T-cell (primary cell): Measurements from ENCODE around the gene NUDT22. TPM values are rescaled to one million over a fixed set of nuclear protein-coding genes. Genes with fewer than 3 reads are reported as not detected.

ENCODE experiments used
- ATAC-seq, 4 experiments: fragments of 200-7000 bp in 3 of 4; fragments of 150-1000 bp in 1 of 4; cut with Tn5 transposase; replicated peaks in 1 of 4; 1 replicate in 3 of 4; 2 replicates in 1 of 4; pipeline ENCODE4 v1.10.0; 2021; ENCODE audit warnings: moderate library complexity in 3 of 4, mild to moderate bottlenecking in 2 of 4, moderate number of reproducible peaks in 1 of 4
- CTCF ChIA-PET, 2 donors: fragments of 300-600 bp; sonication (Branson Sonifier 250); formaldehyde crosslinking; loops; one replicate each; lab custom pipeline; 2022; ENCODE audit warnings: antibody characterized with exemption in 2 of 2; lab: Charles Lee
- POLR2A ChIA-PET, 2 donors: fragments of 300-600 bp; sonication (Branson Sonifier 250); formaldehyde crosslinking; loops; one replicate each; lab custom pipeline; 2022; ENCODE audit warnings: antibody characterized with exemption in 2 of 2; lab: Charles Lee
- DNase-seq, 35 experiments: peaks; one replicate each; pipeline versions ENCODE4 v3.0.0 to v3.0.0-alpha.2; 2013 to 2023
- H3K27ac ChIP-seq: one replicate; pipeline ENCODE4 v1.5.1; 2013; ENCODE audit warnings: low read length
- H3K27me3 ChIP-seq, 2 experiments: replicated peaks in 1 of 2; 1 replicate in 1 of 2; 2 replicates in 1 of 2; pipeline versions ENCODE4 v1.6.1 to v1.7.0; 2013; ENCODE audit warnings: low read length in 1 of 2, mixed read lengths in 1 of 2; ENCODE audit not compliant: control insufficient read depth in 2 of 2, insufficient read depth in 2 of 2; ENCODE audit errors: extremely low read depth in 1 of 2
- H3K36me3 ChIP-seq, 2 donors: 1 replicate in 1 of 2; 2 replicates in 1 of 2; pipeline versions ENCODE4 v1.6.1 to v1.7.0; 2013; ENCODE audit warnings: low read length in 1 of 2; ENCODE audit not compliant: control insufficient read depth in 2 of 2, insufficient read depth in 1 of 2; ENCODE audit errors: extremely low read depth in 1 of 2
- H3K4me1 ChIP-seq, 2 experiments: 1 replicate in 1 of 2; 2 replicates in 1 of 2; pipeline versions ENCODE4 v1.6.1 to v1.7.0; 2013; ENCODE audit warnings: low read length in 2 of 2, mixed read lengths in 1 of 2; ENCODE audit not compliant: insufficient read depth in 2 of 2, control insufficient read depth in 1 of 2; ENCODE audit errors: extremely low read depth in 1 of 2
- H3K4me3 ChIP-seq, 2 donors: 1 replicate in 1 of 2; 2 replicates in 1 of 2; pipeline versions ENCODE4 v1.5.1 to v1.7.0; 2013; ENCODE audit warnings: mild to moderate bottlenecking in 2 of 2, low read length in 1 of 2, moderate library complexity in 1 of 2; ENCODE audit not compliant: control insufficient read depth in 1 of 2; ENCODE audit errors: extremely low read depth in 1 of 2
- H3K9me3 ChIP-seq: 2 replicates; pipeline ENCODE4 v1.7.0; 2013
- H3K27ac Mint-ChIP-seq, 2 donors: one replicate each; pipeline ENCODE4 v1.8.0; 2020 to 2021; ENCODE audit warnings: mild to moderate bottlenecking in 2 of 2, mixed read lengths in 2 of 2
- H3K27me3 Mint-ChIP-seq, 2 donors: one replicate each; pipeline ENCODE4 v1.8.0; 2021 to 2022; ENCODE audit warnings: mixed read lengths in 2 of 2
- H3K36me3 Mint-ChIP-seq: one replicate; pipeline ENCODE4 v1.8.0; 2021; ENCODE audit warnings: mixed read lengths
- H3K4me1 Mint-ChIP-seq, 3 donors: one replicate each; pipeline ENCODE4 v1.8.0; 2020 to 2022; ENCODE audit warnings: mixed read lengths in 3 of 3, mild to moderate bottlenecking in 1 of 3
- H3K4me3 Mint-ChIP-seq, 3 donors: one replicate each; pipeline ENCODE4 v1.8.0; 2020 to 2022; ENCODE audit warnings: mild to moderate bottlenecking in 3 of 3, mixed read lengths in 3 of 3, moderate library complexity in 3 of 3
- H3K9me3 Mint-ChIP-seq, 3 donors: one replicate each; pipeline ENCODE4 v1.8.0; 2020 to 2022; ENCODE audit warnings: mixed read lengths in 3 of 3
- WGBS: methylation state at CpG from one replicate; pipeline ENCODE4 v1.1.5; 2013; ENCODE audit warnings: missing lambda C conversion rate; ENCODE audit not compliant: insufficient coverage; 5-methylcytosine and 5-hydroxymethylcytosine counted together
- total RNA-seq, 35 experiments: library from RNA in 6 of 35; stranded (reverse) in 6 of 35; fragments of 120-200 nt in 1 of 35; gene quantifications; one replicate each; pipeline versions ENCODE4 v1.2.1 to v1.2.4 and lab custom pipeline; 2013 to 2026

NUDT22 gene
- total RNA-seq, 5 donors from 2014 or later (not counting 1 experiment from before 2014, with no cell fraction given): 49.7 to 108 (median 97.5) TPM

- Mint-ChIP-seq H3K9me3 (no peaks in the 10 kb centered on the region), H3K4me3 (no peak overlapping the region), H3K4me1 (peaks cover 0 to 9% (median 3%) of the 10 kb centered on the region in 3 donors), H3K27me3 (no peaks in the 10 kb centered on the region), H3K27ac (peak overlapping the region; percentile 29 to 70), H3K36me3 (peaks cover 17% of the 10 kb centered on the region)
- 93% methylated on average over 4 of the region's 11 CpGs for WGBS
- ChIA-PET POLR2A (interaction anchor here (0.5 kb wide), 2 partner anchors 8 to 11 kb away, joined by 4 to 6 read pairs; no protein-coding TSS in a partner anchor), CTCF (no interaction called here)
- peaks cover 0 to 14% of the 10 kb centered on the region in 2 experiments for H3K4me1 ChIP-seq
- H3K27me3 ChIP-seq: no peaks in the 10 kb centered on the region
- H3K9me3 ChIP-seq: no peaks in the 10 kb centered on the region
- no peak for DNase-seq
- no peak overlapping the region for H3K4me3 ChIP-seq
- H3K27ac ChIP-seq: no peak overlapping the region
- peaks cover 17 to 66% of the 10 kb centered on the region in 2 donors for H3K36me3 ChIP-seq
- no peak for ATAC-seq
Observed at GRCh38 chr11:64218628-64219353, 7.3 kb upstream of the NUDT22 start.

GRCh38 chr11:64219354-64219684 is 6.8 kb upstream of the NUDT22 start:
- peaks cover 15% of the 10 kb centered on the region for H3K36me3 Mint-ChIP-seq
- no peaks in the 10 kb centered on the region for H3K27me3 ChIP-seq
- H3K4me1 Mint-ChIP-seq: peaks cover 0 to 11% (median 0%) of the 10 kb centered on the region in 3 donors
- no peaks in the 10 kb centered on the region for H3K9me3 Mint-ChIP-seq
- H3K4me3 ChIP-seq: no peak overlapping the region
- peaks cover 0 to 18% of the 10 kb centered on the region in 2 experiments for H3K4me1 ChIP-seq
- 100% methylated on average over 1 of the region's 7 CpGs for WGBS
- no peaks in the 10 kb centered on the region for H3K27me3 Mint-ChIP-seq
- H3K27ac Mint-ChIP-seq: peak overlapping the region in 1 of 2 donors; percentile 11
- ATAC-seq: no peak
- no peak overlapping the region for H3K27ac ChIP-seq
- POLR2A ChIA-PET: no interaction called here
- DNase-seq: no peak
- H3K36me3 ChIP-seq: peaks cover 13 to 66% of the 10 kb centered on the region in 2 donors
- no peak overlapping the region for H3K4me3 Mint-ChIP-seq
- CTCF ChIA-PET: no interaction called here
- H3K9me3 ChIP-seq: no peaks in the 10 kb centered on the region

- DNase-seq: no peak
- no peaks in the 10 kb centered on the region for H3K27me3 Mint-ChIP-seq
- H3K27me3 ChIP-seq: no peaks in the 10 kb centered on the region
- WGBS: 100% methylated on average over 2 of the region's 10 CpGs
- H3K36me3 Mint-ChIP-seq: peaks cover 15% of the 10 kb centered on the region
- H3K4me1 ChIP-seq: peaks cover 0 to 23% of the 10 kb centered on the region in 2 experiments
- no peaks in the 10 kb centered on the region for H3K9me3 ChIP-seq
- ChIA-PET CTCF (no interaction called here), POLR2A (no interaction called here)
- H3K4me3 Mint-ChIP-seq: no peak overlapping the region
- no peaks in the 10 kb centered on the region for H3K9me3 Mint-ChIP-seq
- peak overlapping the region in 1 of 2 donors; percentile 11 for H3K27ac Mint-ChIP-seq
- peaks cover 13 to 66% of the 10 kb centered on the region in 2 donors for H3K36me3 ChIP-seq
- ATAC-seq: no peak
- H3K27ac ChIP-seq: no peak overlapping the region
- peaks cover 0 to 12% (median under 1%) of the 10 kb centered on the region in 3 donors for H3K4me1 Mint-ChIP-seq
- no peak overlapping the region for H3K4me3 ChIP-seq
Observed at GRCh38 chr11:64219755-64220154, 6.3 kb upstream of the NUDT22 start.

GRCh38 chr11:64220271-64220670 is 5.8 kb upstream of the NUDT22 start:
- no peak for ATAC-seq
- no peak overlapping the region for H3K27ac ChIP-seq
- POLR2A ChIA-PET: interaction anchor here in 1 of 2 donors (0.6 kb wide), 1 partner anchor 63 kb away, joined by 3 read pairs; no protein-coding TSS in a partner anchor
- CTCF ChIA-PET: no interaction called here
- Mint-ChIP-seq H3K27me3 (no peaks in the 10 kb centered on the region), H3K4me1 (peaks cover 4 to 15% (median 6%) of the 10 kb centered on the region in 3 donors), H3K4me3 (no peak overlapping the region), H3K36me3 (peaks cover 10% of the 10 kb centered on the region), H3K9me3 (no peaks in the 10 kb centered on the region), H3K27ac (no peak overlapping the region)
- DNase-seq: no peak
- H3K27me3 ChIP-seq: no peaks in the 10 kb centered on the region
- 96% methylated on average over 17 of the region's 17 CpGs for whole genome bisulfite sequencing
- H3K9me3 ChIP-seq: no peaks in the 10 kb centered on the region
- H3K36me3 ChIP-seq: peaks cover 13 to 62% of the 10 kb centered on the region in 2 donors
- peaks cover 0 to 28% of the 10 kb centered on the region in 2 experiments for H3K4me1 ChIP-seq
- no peak overlapping the region for H3K4me3 ChIP-seq

- peaks cover 13 to 58% of the 10 kb centered on the region in 2 donors for H3K36me3 ChIP-seq
- H3K27ac ChIP-seq: no peak overlapping the region
- CTCF ChIA-PET: no interaction called here
- 96% methylated on average over 13 of the region's 14 CpGs for WGBS
- no peak overlapping the region for H3K4me3 ChIP-seq
- ATAC-seq: no peak
- Mint-ChIP-seq H3K9me3 (no peaks in the 10 kb centered on the region), H3K36me3 (peaks cover 9% of the 10 kb centered on the region), H3K27ac (no peak overlapping the region), H3K4me3 (no peak overlapping the region), H3K4me1 (peaks cover 7 to 19% (median 9%) of the 10 kb centered on the region in 3 donors), H3K27me3 (no peaks in the 10 kb centered on the region)
- DNase-seq: no peak
- no peaks in the 10 kb centered on the region for H3K9me3 ChIP-seq
- peaks cover 0 to 33% of the 10 kb centered on the region in 2 experiments for H3K4me1 ChIP-seq
- no peaks in the 10 kb centered on the region for H3K27me3 ChIP-seq
- POLR2A ChIA-PET: interaction anchor here in 1 of 2 donors (0.6 kb wide), 1 partner anchor 62 kb away, joined by 3 read pairs; no protein-coding TSS in a partner anchor
Observed at GRCh38 chr11:64220798-64221197, 5.3 kb upstream of the NUDT22 start.

- Mint-ChIP-seq H3K36me3 (peaks cover 9% of the 10 kb centered on the region), H3K27ac (peak overlapping the region in 1 of 2 donors; percentile 34), H3K4me3 (no peak overlapping the region), H3K9me3 (no peaks in the 10 kb centered on the region), H3K4me1 (peaks cover 16 to 27% (median 18%) of the 10 kb centered on the region in 3 donors), H3K27me3 (no peaks in the 10 kb centered on the region)
- peaks cover 13 to 49% of the 10 kb centered on the region in 2 donors for H3K36me3 ChIP-seq
- H3K4me1 ChIP-seq: peaks cover 7 to 47% of the 10 kb centered on the region in 2 experiments
- ChIA-PET POLR2A (no interaction called here), CTCF (interaction anchor here in 1 of 2 donors (1.0 kb wide), 1 partner anchor 16 kb away, joined by 3 read pairs; the partner anchor contains the start of gene FERMT3)
- H3K4me3 ChIP-seq: no peak overlapping the region
- no peak overlapping the region for H3K27ac ChIP-seq
- ATAC-seq: no peak
- DNase-seq: no peak
- H3K27me3 ChIP-seq: no peaks in the 10 kb centered on the region
- WGBS: 90% methylated on average over 7 of the region's 9 CpGs
- no peaks in the 10 kb centered on the region for H3K9me3 ChIP-seq
Observed at GRCh38 chr11:64222651-64223000, 3.4 kb upstream of the NUDT22 start.
